ENCODE results near the gene CMSS1. TPM values are rescaled to one million over a fixed set of nuclear protein-coding genes. Genes with fewer than 3 reads are reported as not detected.

The CMSS1 gene
- total RNA-seq, 1 donor from 2014 or later = 45.7 TPM

GRCh38 chr3:99871231-99872045, 53.8 kb downstream of the CMSS1 start:
- intact Hi-C loops (cut with micrococcal nuclease) = loop anchor here (10.0 kb wide), 1 partner anchor 1347 kb away; the partner anchor contains the start of gene CLDND1

GRCh38 chr3:99872923-99873254, 55.2 kb downstream of the CMSS1 start:
- intact Hi-C loops (cut with micrococcal nuclease) = loop anchor here (1.0 to 10.0 kb wide), 2 partner anchors 387 to 1348 kb away; partner anchors contain the start of genes CLDND1 and TBC1D23

- intact Hi-C loops (cut with micrococcal nuclease) = loop anchor here (1.0 to 10.0 kb wide), 2 partner anchors 387 to 1349 kb away; partner anchors contain the start of genes CLDND1 and TBC1D23
Measured at GRCh38 chr3:99873269-99874102, 55.8 kb downstream of the CMSS1 start.

GRCh38 chr3:99874237-99875002, 56.8 kb downstream of the CMSS1 start:
- intact Hi-C loops (cut with micrococcal nuclease) = loop anchor here (1.0 to 10.0 kb wide), 5 partner anchors 57 to 1350 kb away; partner anchors contain the start of genes CLDND1, CMSS1, DCBLD2 and LNP1

GRCh38 chr3:99875581-99875928, 57.9 kb downstream of the CMSS1 start:
- intact Hi-C loops (cut with micrococcal nuclease) = loop anchor here (1.0 to 10.0 kb wide), 5 partner anchors 58 to 1351 kb away; partner anchors contain the start of genes CLDND1, CMSS1, DCBLD2 and LNP1

GRCh38 chr3:99875929-99876841, 58.5 kb downstream of the CMSS1 start:
- intact Hi-C loops (cut with micrococcal nuclease) = loop anchor here (1.0 to 10.0 kb wide), 8 partner anchors 8 to 1351 kb away; partner anchors contain the start of genes CLDND1, CMSS1, DCBLD2 and LNP1

GRCh38 chr3:99877031-99877579, 59.4 kb downstream of the CMSS1 start:
- intact Hi-C loops (cut with micrococcal nuclease) = loop anchor here (5.0 to 10.0 kb wide), 3 partner anchors 525 to 1352 kb away; partner anchors contain the start of genes CLDND1, DCBLD2, LNP1 and TOMM70

GRCh38 chr3:99878005-99878404, 60.3 kb downstream of the CMSS1 start:
- intact Hi-C loops (cut with micrococcal nuclease) = loop anchor here (5.0 to 10.0 kb wide), 3 partner anchors 524 to 1353 kb away; partner anchors contain the start of genes CLDND1, DCBLD2, LNP1 and TOMM70

GRCh38 chr3:99879275-99879674, 61.6 kb downstream of the CMSS1 start:
- intact Hi-C loops (cut with micrococcal nuclease) = loop anchor here (5.0 to 10.0 kb wide), 3 partner anchors 523 to 1354 kb away; partner anchors contain the start of genes CLDND1, DCBLD2, LNP1 and TOMM70

- intact Hi-C loops (cut with micrococcal nuclease) = no loop called here
Measured at GRCh38 chr3:99881121-99881524, 63.5 kb downstream of the CMSS1 start.

- intact Hi-C loops (cut with micrococcal nuclease) = no loop called here
Measured at GRCh38 chr3:99882436-99883137, 64.9 kb downstream of the CMSS1 start.

- intact Hi-C loops (cut with micrococcal nuclease) = no loop called here
Measured at GRCh38 chr3:99883138-99883461, 65.4 kb downstream of the CMSS1 start.

GRCh38 chr3:99883693-99884092, 66.0 kb downstream of the CMSS1 start:
- intact Hi-C loops (cut with micrococcal nuclease) = loop anchor here (2.0 kb wide), 1 partner anchor 17 kb away; no protein-coding TSS in a partner anchor

- intact Hi-C loops (cut with micrococcal nuclease) = loop anchor here (2.0 kb wide), 1 partner anchor 18 kb away; no protein-coding TSS in a partner anchor
Measured at GRCh38 chr3:99884484-99884883, 66.8 kb downstream of the CMSS1 start.

GRCh38 chr3:99885085-99885484, 67.4 kb downstream of the CMSS1 start:
- intact Hi-C loops (cut with micrococcal nuclease) = loop anchor here (2.0 kb wide), 1 partner anchor 18 kb away; no protein-coding TSS in a partner anchor

- intact Hi-C loops (cut with micrococcal nuclease) = loop anchor here (2.0 kb wide), 1 partner anchor 19 kb away; no protein-coding TSS in a partner anchor
Measured at GRCh38 chr3:99885851-99886250, 68.2 kb downstream of the CMSS1 start.

- intact Hi-C loops (cut with micrococcal nuclease) = no loop called here
Measured at GRCh38 chr3:99891610-99892285, 74.1 kb downstream of the CMSS1 start.

- intact Hi-C loops (cut with micrococcal nuclease) = no loop called here
Measured at GRCh38 chr3:99892332-99892731, 74.7 kb downstream of the CMSS1 start.

Data from T-helper 1 cell treated with Interleukin-12 subunit alpha and Interleukin-12 subunit beta and Interleukin-4 antibody, amounts not matched to agents 30 ng/mL and 1 ng/mL, for 36 hours (primary cell).